RCC 7860 (cell line): ENCODE measurements around the gene SRBD1.

Source experiments
- DNase-seq: peaks from one replicate; pipeline ENCODE4 v3.0.0-alpha.2; 2015; ENCODE audit warnings: low spot score
- FAIRE-seq: peaks from 2 replicates; lab custom pipeline; 2012; peaks lifted over from hg19 to GRCh38; lab: Jason Lieb, UNC

SRBD1 gene

DNA sequence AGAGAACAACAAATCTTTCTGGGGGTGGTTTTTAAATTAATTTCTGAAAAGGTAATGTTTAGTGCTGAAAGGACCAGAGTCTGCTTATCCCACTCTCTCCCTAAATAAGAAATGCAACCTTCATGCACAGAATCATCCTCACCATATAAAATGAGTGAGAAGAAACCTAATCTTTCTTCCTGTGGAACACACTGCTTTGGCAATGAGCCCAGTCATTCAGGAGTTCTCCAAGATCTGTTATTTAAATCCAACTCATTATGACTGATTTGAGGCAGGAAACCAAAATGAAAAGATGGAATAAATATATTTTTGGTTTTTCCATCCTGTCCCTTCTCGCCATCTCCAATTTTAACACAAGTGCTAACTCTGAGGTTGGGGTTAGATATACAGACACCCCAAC, 228.3 kb downstream of the SRBD1 start:
- DNase-seq (no peak), FAIRE-seq (no peak)

DNA sequence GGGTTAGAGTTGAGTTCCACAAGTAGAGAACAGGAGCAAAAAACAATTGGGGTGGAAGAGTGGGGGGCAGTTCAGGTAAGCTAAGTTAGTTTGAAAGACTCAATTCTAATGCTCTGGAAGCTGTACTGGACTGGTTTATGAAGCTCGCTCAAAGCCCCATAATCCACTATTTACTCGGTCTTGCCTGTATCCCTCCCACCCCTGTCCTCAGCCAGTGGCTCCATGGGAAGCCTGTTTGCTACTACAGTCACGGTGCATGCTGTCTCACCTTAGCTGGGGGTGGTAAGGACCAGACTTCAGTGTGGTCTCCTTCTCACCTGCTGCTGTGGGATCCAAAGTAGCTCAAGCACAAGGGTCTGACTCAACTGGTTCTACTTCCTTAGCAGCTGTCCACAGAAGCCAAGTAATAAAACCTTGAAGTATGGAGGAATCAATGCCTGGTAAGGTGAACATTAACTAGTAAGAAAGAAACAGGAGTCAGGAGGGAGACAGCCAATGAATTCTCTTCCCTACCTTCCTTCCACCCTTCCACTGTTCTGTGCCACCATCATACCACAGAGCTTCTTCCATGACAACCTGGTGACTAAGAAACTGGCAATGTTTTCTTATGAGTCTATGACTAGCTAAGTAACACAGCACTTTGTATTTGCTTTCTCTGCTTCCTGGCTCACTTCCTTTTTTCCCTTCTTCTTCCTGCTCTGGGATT, 230.8 kb downstream of the SRBD1 start:
- FAIRE-seq (peak; percentile 92), DNase-seq (peak; percentile 98)

DNA sequence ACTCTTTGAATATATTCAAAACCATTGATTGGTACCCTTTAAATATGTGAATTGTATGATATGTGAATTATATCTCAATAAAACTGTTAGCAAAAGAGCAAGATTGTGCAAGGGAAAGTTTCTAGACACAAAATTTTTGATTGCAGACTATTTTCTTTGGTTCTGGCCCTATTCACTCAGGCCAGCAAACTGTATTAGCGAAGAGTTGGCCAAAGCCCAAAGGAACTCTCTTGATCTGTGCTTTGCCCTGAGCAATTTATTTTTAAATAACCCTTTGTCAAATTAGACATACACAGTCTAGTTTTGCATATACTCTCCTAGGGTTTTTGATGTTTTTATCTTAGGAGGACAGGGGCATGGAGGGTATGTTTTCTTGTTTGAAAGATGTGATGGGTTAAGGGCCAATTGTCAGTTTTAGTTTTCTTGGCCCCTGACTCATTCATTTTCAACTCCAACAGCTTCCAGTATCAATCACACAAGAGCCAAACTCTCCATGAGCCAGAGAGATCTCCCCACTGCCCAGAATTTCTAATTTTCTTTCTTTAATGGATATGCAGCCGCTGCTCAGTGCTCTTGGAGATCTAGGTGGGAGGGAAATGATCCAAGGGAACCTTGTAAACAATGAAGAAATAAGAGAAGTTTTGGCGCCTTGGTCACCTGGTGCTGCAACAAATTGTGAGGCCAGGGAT, 231.5 kb downstream of the SRBD1 start:
- FAIRE-seq (no peak), DNase-seq (no peak)

DNA sequence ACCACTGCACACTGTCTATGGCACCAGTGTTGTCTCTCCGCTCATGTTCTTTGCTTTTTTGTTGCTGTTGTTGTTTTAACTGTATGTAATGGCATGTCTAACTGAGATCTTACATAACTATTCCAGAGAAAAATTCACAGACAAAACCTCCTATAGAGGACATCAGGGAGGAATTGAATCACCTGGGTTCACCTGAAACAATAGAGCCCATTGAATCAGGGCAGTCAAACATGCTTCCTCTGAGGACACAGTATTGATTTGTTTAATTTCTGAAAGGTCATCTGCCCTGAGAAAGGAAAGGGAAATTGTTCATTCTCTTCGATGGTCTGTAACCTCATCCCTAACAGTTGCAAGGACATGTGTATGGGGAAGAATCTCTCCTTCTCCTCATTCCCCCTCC, 237.5 kb downstream of the SRBD1 start:
- DNase-seq (no peak), FAIRE-seq (no peak)

DNA sequence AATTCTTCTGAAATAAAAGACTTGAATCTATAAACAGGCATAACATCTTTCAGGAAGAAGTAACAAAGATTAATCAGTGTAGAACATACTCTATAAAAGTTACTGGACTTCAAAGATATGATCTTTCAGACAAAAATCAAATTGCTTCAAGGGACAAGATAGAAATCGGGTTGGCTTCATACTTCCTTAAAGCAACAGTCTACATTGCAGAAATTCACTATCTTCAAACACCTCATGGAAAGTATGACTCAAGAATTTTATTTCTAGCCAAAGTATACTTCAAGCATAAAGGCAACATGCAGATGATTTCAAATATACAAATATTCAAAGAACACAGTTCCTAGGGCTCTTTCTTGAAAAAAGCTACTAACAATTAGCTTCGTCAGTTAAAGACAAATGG, 240.7 kb downstream of the SRBD1 start:
- DNase-seq (no peak), FAIRE-seq (no peak)

- FAIRE-seq = no peak
- DNase-seq = no peak
Observed at GRCh38 chr2:45368792-45369191, 242.3 kb downstream of the SRBD1 start.

DNA sequence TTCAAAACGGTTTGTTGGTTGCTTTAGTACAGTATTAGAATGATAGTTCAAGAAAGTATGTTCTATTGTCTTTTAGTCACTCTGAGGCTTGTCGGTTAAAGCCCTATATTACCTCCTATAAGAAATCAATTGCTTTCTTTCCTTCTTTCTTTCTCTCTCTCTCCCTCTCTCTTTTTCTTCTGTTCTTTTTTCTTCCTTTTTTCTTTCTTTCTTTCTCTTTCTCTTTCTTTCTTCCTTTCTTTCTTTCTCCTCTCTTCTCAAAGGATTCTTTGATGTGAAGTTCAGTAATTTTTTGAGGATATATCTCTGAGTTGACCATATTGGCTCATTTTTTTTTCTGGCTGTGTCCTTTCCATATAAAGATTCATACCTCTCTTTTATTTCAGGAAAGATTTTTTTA, 249.4 kb downstream of the SRBD1 start:
- DNase-seq (no peak), FAIRE-seq (no peak)

DNA sequence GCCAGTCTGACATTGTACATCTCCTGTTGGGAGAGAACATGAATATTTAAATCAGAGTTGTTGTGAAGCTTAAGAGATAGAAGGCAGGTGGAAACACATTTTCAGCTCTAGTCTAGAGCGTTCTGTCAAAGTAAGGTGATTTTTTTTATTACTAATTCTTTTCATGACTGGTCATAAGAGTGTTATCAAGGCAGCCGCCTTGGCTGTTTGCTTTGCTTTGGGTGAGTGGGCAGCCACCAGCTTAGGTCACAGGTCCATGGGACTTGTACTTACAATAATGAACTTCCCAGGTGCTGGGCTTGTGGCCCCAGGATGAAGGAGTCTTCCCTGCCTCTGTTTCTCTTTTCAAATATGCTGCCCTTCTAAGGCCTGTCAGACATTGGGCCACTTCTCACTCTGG, 256.3 kb downstream of the SRBD1 start:
- FAIRE-seq = no peak
- DNase-seq = peak; percentile 58

DNA sequence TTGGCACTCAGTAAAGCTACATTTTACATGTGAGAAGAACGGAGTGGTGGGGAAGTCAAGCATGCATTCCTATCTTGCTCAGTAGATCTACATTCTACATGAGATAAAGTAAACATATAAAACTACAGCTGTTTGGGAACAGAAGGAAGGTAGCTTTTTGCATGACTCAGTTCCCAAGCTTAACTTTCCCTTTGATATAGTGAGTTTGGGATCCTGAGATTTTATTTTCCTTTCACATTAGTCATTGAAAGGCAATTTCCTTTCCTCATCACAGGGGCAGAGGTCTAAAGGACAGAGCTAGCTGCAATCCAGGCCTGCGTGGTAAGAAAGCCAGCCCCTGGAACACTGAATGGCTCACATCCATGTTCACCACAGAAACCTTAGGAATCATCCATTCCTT, 257.2 kb downstream of the SRBD1 start:
- FAIRE-seq = peak; percentile 63
- peak; percentile 89 for DNase-seq

DNA sequence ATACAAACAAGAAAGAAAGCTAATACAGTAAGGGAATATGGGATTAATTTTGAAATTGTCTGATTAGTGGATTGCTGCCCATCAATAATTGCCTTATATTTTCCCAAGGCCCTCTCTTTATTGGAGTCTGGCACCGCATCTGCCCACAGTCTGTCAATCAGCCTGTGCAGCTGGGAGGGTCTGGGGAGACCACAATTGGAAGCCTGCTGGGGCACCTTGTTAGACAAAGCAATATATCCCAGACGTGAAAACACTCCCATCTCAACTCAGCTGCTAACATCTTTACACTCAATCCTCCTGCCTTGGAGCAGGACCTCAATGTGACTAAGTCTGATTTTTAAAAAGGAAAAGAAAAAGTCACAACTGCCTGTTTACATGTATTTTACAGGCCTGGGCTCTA, 258.6 kb downstream of the SRBD1 start:
- no peak for FAIRE-seq
- DNase-seq = no peak

- FAIRE-seq = no peak
Observed at GRCh38 chr2:45345331-45346234, 265.5 kb downstream of the SRBD1 start.

DNA sequence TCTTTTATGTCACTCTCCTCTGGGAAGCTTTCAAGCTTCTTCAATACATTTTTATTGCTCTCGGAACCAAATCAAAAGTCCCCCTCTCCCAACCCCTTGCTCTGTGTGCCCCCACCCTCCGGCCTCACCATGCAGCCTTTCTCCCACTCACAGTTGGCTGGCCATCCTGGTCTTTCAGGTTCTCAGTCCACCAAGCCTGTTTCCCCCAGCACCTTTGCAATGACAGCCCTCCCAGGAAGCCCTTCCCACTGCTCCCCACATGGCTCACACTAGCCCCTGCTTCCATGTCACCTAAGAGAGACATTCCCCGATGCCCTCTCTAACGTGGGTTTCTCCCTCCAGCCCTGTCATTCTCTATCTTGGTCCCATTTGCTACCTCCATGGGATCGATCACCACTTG, 266.6 kb downstream of the SRBD1 start:
- FAIRE-seq (no peak), DNase-seq (no peak)

More at GRCh38 chr2:45345331-45346234, 265.5 kb downstream of the SRBD1 start:
- DNase-seq = no peak

DNA sequence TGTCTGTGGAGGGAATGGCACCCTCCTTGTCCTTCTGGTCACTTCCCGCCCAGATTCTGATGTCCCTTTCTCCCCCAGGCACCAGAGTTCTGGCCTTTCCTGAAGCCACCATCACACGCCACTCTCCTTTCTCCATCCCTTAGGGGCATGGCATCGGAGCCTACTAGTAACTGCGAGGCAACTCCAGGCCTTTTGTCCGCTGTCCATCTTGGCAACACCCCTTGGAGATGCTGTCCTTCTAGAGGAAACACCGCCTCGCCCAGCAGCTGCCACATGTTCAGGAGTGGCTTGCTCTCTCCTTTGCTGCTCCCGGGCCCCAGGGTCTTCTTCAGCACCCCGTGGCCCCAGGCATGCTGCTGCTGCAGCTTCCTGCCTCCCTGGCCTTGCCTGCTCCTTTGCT, 267.0 kb downstream of the SRBD1 start:
- DNase-seq (no peak), FAIRE-seq (no peak)

DNA sequence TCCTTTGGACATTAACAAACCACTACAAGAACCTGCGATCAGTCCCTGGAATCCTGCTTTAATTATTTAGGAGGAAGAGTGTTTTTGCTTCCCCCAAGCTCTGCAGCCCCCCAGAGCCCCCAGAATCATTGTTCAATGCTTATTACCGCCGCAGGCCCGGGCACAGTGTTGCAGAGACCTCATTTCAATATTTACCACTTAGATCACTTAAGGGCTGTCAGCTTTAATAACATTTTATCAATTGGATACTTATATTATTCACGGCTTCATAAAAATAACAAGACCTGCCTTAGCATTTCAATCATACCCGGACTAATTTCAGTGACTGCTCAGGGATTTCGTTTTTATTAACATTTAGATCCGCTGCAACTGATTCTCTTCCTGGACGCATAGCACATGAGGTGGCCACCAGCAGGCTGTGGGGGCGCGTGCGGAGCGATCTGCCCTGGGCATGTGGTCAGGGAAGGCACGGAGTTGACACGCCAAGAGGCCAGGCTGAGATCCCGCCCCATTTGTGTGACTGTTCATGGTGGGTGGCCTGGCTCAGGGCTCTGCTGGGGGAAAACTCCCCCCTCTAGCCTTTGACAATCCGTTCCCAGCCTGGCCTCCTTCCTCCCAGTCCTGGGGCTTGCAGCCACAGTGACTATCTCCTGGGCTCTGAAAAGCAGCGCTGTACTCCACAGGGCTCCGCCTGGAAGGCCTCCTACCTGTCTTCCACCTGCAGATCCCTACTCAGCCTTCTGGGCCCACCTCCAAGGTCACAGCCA, 267.6 kb downstream of the SRBD1 start:
- FAIRE-seq (no peak), DNase-seq (no peak)

DNA sequence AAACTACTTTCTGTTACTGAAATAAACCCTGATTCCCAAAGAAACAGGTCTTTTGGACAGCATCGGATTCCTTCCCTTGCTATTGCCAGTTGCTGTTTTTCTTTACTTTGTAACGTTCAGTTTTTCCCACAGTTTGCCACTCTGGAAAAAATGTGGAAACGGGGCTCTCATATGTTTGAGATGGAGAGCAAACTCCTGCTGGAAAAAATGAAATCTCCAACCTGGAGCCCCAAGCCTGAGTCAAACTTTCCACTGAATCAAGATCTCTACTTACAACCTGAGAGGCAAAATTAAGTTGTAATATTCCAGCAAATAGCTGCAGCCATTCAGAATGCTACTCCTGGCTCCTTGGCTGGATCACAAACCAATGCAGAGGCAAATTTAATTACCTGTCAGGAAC, 270.7 kb downstream of the SRBD1 start:
- FAIRE-seq (no peak), DNase-seq (no peak)

- no peak for FAIRE-seq
Observed at GRCh38 chr2:45339253-45339652, 271.8 kb downstream of the SRBD1 start.

More at GRCh38 chr2:45339253-45339652, 271.8 kb downstream of the SRBD1 start:
- DNase-seq = no peak
